ENCODE measurements around the gene TIMM9. TPM values are rescaled to one million over a fixed set of nuclear protein-coding genes. Genes with fewer than 3 reads are reported as not detected.

Gene TIMM9, protein sequence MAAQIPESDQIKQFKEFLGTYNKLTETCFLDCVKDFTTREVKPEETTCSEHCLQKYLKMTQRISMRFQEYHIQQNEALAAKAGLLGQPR
- 10 to 100 TPM; 18.7 to 30.6 TPM for total RNA-seq
- polyA plus RNA-seq, result 10 to 100 TPM; 23.6 to 50.7 TPM
- long read RNA-seq, donor 1, partial matches to known transcripts, result 23 of 26 reads
- long read RNA-seq, donor 1, other reads (novel, unspliced or antisense), result 0 of 26 reads
- long read RNA-seq, donor 2, partial matches to known transcripts, result 9 of 11 reads
- long read RNA-seq, donor 2, other reads (novel, unspliced or antisense), result 0 of 11 reads
- long read RNA-seq, donor 3, partial matches to known transcripts, result 14 of 15 reads
- long read RNA-seq, donor 3, other reads (novel, unspliced or antisense), result 0 of 15 reads
- long read RNA-seq, donor 4, partial matches to known transcripts, result 7 of 11 reads
- long read RNA-seq, donor 4, other reads (novel, unspliced or antisense), result 0 of 11 reads
- long read RNA-seq, donor 5, partial matches to known transcripts, result 28 of 31 reads
- long read RNA-seq, donor 5, other reads (novel, unspliced or antisense), result 0 of 31 reads

DNA sequence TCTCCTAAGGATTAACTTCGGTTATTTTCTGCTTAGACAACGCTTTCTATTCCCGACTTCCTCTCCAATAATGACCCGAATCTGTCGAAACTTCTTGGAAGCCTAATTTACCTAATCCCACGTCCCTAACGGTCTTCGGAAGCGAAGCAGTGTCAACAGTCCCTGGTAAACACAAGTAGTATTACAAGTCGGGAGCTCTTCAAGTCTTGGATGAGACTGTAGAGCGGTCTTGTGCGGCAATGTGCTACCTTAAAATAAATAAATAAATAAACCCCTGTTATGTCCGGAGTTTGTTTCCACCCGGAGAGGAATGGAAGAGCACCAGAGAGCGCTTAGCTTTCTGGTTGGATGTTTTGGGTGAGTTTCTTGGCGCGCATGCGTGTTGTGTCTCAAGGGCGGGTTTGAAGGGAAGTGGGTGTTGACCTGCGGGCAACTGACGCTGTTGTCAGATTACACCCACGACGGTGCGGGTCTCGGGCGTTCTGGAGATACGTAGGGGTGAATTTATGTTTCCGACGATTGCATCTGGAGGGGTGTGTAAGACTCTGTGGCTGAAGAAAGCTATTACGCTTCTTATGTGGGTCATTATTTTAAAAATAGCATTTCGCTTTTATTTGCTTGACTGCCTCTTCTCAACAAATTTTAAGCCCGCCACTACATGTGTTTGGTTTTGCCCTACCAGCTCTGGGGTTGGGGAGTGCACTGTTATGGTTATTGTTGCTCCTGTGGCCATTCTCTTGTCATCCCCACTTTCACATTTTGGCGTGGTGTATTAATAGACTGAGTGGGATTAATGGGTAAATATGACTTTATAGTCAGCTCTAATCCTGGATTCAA lies at the start of gene TIMM9, which contains the start of gene KIAA0586:
Gene TIMM9, minus strand, starts transcription at position 251 of the 837 bp plus-strand sequence. CDS start 15,586 bp downstream, outside the sequence.
Gene KIAA0586, plus strand, starts transcription at position 439 of the 837 bp plus-strand sequence. CDS start 546 bp downstream, outside the sequence.
- no peaks in the 10 kb centered on the region for H3K27me3 ChIP-seq (ENCODE audit: control insufficient read depth in 3 of 3, insufficient read depth in 3 of 3, low read length in 2 of 3)
- H3K9ac ChIP-seq (ENCODE audit: insufficient read depth in 1 of 2, low read length in 2 of 2), result peak within 1 kb of the TSS; percentile 84 to 97
- H3K4me1 ChIP-seq (ENCODE audit: control insufficient read depth in 5 of 5, insufficient read depth in 5 of 5, low read length in 5 of 5), result peaks cover 0 to 16% (median 3%) of the 10 kb centered on the region in 5 donors
- ATAC-seq (ENCODE audit: insufficient read depth, low FRiP score) (peak; percentile 100), DNase-seq (peak; percentile 98 to 100 (median 99))
- TF ChIP-seq CTCF (IDR thresholded peaks at IDR 0.05; ENCODE audit: control extremely low read depth, extremely low read depth), result no peak
- no peaks in the 10 kb centered on the region for H3K9me3 ChIP-seq (ENCODE audit: control insufficient read depth in 4 of 4, insufficient read depth in 3 of 4, low read length in 3 of 4)
- peak within 1 kb of the TSS; percentile 94 for H3K4me3 ChIP-seq
- peak within 1 kb of the TSS; percentile 97 to 98 for H3K27ac ChIP-seq (ENCODE audit: low read depth in 1 of 2, low read length in 1 of 2)
- H3K36me3 ChIP-seq (ENCODE audit: control insufficient read depth in 4 of 4, insufficient read depth in 4 of 4, low read length in 4 of 4), result peaks cover 2 to 8% (median 8%) of the 10 kb centered on the region in 4 donors
- WGBS, 2 donors, result 0% methylated on average over 33 of the region's 33 CpGs

DNA sequence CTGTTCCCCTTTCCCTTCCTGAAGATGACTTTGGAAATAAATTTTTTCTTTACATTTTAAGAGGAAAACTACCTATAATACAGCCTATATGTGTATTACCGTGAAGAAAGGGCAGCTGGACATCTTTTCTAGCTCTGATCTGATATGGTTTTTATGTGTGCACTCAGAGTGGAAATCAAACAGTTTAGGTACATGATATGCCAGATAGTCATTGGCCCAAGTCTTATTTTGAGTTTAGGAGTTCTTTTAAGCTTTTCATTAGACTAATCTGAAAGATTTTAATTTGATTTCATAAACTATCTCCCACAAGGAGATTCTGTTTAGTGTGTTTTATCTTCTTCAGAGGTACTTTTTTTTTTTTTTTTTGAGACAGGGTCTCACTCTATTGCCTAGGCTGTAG lies 49.0 kb upstream of the TIMM9 start:
- Histone ChIP-seq H3K4me3 (no peak overlapping the region), H3K27me3 (ENCODE audit: control insufficient read depth in 3 of 3, insufficient read depth in 3 of 3, low read length in 2 of 3) (no peaks in the 10 kb centered on the region), H3K27ac (ENCODE audit: low read depth in 1 of 2, low read length in 1 of 2) (no peak overlapping the region), H3K9me3 (ENCODE audit: control insufficient read depth in 4 of 4, insufficient read depth in 3 of 4, low read length in 3 of 4) (no peaks in the 10 kb centered on the region), H3K36me3 (ENCODE audit: control insufficient read depth in 4 of 4, insufficient read depth in 4 of 4, low read length in 4 of 4) (peaks cover 6 to 14% (median 11%) of the 10 kb centered on the region in 4 donors), H3K4me1 (ENCODE audit: control insufficient read depth in 5 of 5, insufficient read depth in 5 of 5, low read length in 5 of 5) (no peaks in the 10 kb centered on the region), H3K9ac (ENCODE audit: insufficient read depth in 1 of 2, low read length in 2 of 2) (no peak overlapping the region)
- ATAC-seq (ENCODE audit: insufficient read depth, low FRiP score) (no peak), DNase-seq (no peak)
- TF ChIP-seq CTCF (IDR thresholded peaks at IDR 0.05; ENCODE audit: control extremely low read depth, extremely low read depth), result no peak
- 94 to 97% methylated on average over 1 of the region's 1 CpG for WGBS, 2 donors

DNA sequence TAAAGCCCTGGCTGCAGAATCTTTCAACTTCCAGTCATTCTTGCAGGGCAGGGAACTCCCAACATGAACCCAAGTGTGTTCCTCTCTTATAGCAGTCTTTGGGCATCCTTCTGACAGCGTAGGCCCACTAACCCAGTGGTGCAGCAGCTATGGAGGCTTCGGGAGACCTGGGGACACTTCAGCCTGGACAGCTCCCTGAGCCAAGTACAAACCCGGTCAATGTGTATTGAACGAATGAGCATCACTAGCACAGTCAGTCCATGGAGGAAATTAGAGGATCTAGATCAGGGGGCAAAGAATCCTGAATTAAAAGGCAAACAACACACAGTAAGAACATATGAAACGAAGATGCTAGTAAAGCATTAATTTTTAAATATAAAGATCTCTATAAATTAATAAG lies 42.0 kb upstream of the TIMM9 start:
- Histone ChIP-seq H3K36me3 (ENCODE audit: control insufficient read depth in 4 of 4, insufficient read depth in 4 of 4, low read length in 4 of 4) (peaks cover 5 to 26% (median 18%) of the 10 kb centered on the region in 4 donors), H3K27ac (ENCODE audit: low read depth in 1 of 2, low read length in 1 of 2) (no peak overlapping the region), H3K4me3 (no peak overlapping the region), H3K27me3 (ENCODE audit: control insufficient read depth in 3 of 3, insufficient read depth in 3 of 3, low read length in 2 of 3) (no peaks in the 10 kb centered on the region), H3K9me3 (ENCODE audit: control insufficient read depth in 4 of 4, insufficient read depth in 3 of 4, low read length in 3 of 4) (no peaks in the 10 kb centered on the region), H3K9ac (ENCODE audit: insufficient read depth in 1 of 2, low read length in 2 of 2) (no peak overlapping the region), H3K4me1 (ENCODE audit: control insufficient read depth in 5 of 5, insufficient read depth in 5 of 5, low read length in 5 of 5) (no peaks in the 10 kb centered on the region)
- ATAC-seq (ENCODE audit: insufficient read depth, low FRiP score) (no peak), DNase-seq (no peak)
- TF ChIP-seq CTCF (IDR thresholded peaks at IDR 0.05; ENCODE audit: control extremely low read depth, extremely low read depth), result no peak
- WGBS, 2 donors, result 96 to 99% methylated on average over 5 of the region's 5 CpGs
